Measurements from ENCODE around the gene EDN2. TPM values are rescaled to one million over a fixed set of nuclear protein-coding genes. Genes with fewer than 3 reads are reported as not detected.

Gene EDN2
- total RNA-seq, 1 experiment from 2014 or later, result not detected

DNA sequence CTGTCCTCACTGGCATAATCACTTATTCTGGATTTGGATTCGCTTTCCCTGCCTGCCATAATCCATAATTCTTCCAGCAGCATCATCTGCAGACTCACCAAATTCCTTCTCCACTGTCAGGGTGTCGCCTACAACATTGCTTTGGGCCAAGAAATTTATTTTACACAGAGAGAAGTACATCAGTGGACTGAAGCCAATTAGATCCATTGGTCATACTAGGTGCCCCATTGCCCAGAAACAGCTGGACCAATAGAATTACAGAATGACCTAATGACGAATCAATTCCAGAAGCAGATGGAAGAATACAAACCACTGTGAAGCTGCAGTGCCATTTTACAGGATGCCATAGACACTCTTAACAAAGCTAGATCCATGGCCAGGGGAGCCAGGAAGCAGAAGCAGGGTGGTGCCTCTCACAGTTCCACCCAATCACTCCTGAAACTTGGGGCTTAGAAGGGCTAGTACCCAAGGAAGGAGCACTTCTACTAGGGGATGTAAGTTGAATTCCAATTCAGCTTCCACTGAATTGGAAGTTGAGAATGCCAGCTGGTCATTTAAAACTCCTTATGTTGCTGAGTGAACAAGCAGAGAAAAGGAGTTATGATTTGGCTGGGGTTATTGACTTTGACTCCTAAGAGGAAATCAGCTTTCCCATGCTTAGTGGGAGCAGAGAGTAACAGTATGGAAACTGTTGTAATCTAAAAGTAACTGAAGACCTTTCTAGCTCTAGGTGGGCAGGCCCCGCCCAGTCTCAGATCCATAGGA, 44.0 kb downstream of the EDN2 start:
- DNase-seq (ENCODE audit: low read depth), result no peak

DNA sequence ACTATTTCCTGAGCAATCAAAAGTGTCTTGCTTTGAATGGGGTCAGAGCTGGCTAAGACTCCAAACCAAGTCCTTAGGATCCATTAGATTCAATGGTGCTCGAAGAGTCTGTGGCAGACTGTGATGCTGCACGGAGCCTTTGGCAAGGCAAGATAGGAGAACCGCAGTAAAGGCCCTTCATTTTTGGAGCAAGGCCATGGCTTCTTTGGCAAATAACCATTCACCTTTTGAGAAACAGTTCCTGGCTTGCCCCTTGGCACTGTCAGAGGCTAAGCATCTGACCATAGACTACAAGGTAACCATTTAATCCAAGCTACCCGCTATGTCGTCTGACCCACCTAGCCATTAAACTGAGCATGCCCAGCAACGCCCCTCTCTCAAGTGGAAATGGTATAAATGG, 45.2 kb downstream of the EDN2 start:
- DNase-seq (ENCODE audit: low read depth), result no peak

DNA sequence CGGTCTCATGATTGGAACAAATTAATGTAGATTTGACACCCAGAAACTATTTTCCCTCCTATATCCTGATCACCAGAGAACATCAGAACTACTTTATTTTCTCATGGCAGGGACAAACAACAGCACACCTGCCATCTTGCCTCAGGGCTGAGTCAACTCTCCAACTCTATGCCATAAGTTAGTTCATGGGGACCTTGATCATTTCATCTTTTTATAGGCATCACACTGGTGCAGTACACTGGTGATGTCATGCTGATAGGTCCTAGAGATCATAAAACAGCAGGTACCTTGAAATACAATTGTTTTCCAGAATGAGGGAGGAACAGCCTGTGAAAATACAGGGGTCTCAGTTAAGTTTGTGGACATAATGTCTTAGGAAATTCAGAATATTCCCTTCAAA, 45.8 kb downstream of the EDN2 start:
- DNase-seq (ENCODE audit: low read depth), result no peak

DNA sequence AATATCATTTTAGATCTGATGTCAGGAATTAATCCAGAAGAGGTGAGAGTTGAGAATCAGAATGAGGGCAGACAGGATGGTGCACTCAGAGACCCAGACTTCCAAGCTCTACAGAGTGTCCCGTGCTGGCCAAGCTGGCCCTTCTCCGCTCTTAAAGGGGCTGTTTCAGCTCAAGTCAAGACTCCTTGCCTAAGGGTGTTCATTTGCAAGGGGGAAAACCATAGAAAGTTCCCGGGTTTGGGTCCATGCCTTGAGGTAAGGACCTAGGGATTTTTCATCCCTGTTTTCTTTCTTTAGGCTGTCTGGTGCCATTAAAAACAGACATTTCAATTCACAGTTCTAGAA, 47.5 kb downstream of the EDN2 start:
- no peak for DNase-seq (ENCODE audit: low read depth)

DNA sequence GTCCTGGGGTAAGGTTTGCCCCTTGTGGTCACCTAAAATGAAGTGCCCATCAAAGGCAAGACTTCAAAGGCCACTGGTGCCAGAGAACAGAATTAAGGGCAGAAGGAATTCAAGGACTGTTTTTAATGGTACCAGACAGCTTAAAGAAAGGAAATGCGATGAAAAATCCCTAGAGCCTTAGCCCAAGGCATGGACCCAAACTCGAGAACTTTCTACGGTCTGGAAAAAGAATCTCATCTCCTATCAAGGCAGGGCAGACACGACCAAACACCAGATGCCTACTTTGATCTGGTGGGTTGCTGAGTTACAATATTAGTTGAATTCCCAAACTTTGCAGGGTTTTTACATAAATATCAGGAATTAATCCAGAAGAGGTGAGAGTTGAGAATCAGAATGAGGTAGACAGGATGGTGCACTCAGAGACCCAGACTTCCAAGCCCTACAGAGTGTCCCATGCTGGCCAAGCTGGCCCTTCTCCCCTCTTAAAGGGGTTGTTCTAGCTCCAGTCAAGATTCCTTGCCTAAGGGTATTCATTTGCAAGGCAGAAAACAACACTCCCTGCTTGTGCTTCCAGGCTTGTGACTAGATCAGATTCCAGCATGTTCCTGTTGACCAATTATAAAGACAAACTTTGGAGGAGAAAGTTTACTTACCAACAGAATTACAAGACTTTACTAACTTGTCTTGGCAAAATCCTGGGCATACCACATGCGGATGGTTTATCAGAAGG, 48.0 kb downstream of the EDN2 start:
- no peak for DNase-seq (ENCODE audit: low read depth)

DNA sequence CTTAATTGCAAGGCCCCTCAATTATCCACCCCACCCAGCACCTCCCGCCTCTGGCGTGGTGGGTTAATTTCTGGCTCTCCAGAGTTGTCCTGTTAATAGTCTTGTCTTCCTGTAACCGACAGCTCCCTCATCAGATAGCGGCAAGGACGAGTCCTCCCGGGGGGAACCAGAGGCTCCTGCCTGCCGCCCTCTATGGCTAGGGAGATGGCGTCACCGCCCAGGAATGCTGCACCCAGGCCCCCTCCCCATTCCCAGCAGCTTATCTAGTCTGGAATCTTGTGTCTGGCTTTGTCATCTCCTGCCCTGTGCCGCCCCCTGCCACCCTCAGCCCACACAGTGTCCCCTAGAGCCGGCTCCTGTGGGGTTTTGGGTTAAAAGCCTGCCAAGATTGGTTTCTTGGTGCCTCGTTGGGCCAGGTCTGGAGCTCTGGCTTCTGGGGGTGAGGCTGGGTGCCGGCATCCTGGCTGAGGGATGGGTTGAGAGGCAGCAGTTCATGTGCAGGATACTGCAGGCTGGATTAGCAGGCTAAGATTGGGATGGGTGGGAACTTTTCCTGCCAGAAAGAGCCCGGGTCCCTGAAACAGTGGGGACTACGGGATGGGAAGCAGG, 48.8 kb downstream of the EDN2 start:
- DNase-seq (ENCODE audit: low read depth), result peak; percentile 59

DNA sequence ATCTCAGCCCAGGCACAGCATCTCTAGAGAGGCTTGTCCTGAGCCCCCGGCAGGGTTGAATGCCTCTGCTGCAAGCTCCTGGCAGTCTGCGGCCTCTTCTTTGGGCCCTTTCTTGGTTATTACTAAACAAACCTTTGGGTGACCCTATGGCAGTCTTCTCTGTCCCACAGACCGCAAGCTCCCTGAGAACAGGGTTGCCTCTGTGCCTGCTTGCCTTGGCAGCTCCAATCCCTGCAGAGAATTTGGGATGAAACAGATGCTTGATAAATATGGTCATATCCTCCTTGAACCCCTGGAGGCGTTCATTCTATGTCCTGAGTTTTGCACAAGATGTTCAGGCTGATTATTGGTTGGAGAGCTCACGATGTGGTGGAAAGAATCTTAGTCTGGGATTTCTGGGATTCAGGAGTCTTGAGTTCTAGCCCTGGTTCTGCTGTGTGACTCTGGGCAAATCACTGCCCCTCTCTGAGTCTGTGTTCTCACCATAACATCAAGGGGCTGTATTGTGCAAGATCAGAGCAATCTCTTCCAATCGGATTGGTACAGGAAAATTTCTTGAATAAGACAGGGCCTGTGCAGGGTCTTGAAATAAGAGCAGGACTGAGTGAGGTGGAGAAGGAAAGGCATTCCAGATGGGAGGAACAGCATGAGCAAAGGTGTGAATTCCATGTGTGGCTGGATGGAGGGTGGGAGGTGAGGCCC, 49.6 kb downstream of the EDN2 start:
- peak; percentile 73 for DNase-seq (ENCODE audit: low read depth)

DNA sequence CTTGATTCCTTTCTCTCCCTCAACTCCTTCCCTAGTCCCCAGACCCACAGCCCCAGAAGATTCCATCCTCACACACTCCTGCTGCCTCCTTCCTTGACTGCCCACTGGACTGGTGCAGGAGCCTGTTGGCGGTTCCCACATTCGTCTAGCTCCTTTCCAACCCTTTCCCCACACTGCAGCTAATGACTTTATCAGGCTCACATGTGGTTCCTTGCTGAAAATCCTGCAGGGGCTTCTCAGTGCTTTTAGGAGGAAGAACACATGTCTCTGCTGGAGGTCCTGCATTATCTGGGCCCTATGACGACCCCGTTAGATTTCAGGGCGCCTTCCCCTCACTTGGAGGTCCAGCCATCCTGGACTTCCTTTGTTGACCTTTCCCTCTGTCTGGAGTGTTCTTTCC, 50.2 kb downstream of the EDN2 start:
- DNase-seq (ENCODE audit: low read depth), result no peak

DNA sequence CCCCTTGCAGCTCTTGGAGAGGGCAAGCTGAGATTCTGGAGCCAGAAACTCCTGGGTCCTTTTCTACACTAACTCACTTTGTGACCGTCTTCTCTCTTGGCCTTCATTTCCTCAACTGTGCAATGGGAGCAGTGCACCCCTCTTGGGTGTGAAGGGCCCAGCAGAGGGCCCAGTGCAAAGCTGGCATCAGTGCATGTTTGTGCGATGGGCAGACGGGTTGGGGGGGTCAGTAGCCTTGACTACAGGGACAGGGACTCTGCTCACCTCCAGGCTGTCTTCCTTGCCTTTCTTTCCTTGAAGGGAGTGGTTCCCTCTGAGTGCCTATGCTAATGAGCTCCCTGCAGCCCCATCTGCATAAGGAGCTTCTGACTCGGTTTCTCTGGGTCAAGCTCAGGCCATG, 51.0 kb downstream of the EDN2 start:
- DNase-seq (ENCODE audit: low read depth), result no peak

DNA sequence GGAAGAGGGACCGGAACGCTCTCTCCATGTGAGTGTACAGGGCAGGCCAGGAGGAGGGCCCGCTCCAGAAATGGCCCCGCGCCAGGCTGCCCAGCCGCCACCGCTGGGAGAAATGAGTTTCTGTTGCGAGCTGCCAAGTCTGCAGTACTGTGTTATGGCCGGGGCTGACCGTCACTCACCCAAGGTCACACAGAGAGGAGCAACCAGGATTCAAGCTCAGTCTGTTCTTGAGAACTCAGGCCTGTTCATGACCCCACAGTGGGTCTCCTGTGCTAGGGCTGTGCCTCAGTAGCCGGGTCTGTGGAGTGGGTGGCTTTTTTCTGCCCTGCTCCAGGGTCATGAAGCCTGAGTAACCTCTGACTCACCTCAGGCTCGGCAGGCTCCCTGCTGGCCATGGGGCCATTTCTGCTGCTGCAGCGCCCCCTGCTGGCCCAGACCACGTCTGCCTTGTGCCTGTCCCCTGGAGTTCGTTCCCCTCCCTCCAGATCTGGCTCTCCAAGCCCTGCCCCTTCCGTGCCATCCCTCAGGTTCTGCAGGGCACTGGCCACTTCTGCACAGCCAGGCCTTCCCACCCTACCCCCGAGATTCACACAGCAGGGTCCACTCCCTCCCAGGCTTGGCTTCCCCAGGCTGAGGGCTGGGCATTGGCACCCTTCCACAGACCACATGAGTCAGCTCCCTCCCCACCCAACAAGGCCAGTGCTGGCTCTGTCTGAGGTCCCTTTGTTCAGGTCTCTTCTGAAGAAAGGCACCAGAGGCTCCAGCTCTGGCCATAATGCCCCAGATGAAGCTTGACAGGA, 51.8 kb downstream of the EDN2 start:
- DNase-seq (ENCODE audit: low read depth), result peak; percentile 97

DNA sequence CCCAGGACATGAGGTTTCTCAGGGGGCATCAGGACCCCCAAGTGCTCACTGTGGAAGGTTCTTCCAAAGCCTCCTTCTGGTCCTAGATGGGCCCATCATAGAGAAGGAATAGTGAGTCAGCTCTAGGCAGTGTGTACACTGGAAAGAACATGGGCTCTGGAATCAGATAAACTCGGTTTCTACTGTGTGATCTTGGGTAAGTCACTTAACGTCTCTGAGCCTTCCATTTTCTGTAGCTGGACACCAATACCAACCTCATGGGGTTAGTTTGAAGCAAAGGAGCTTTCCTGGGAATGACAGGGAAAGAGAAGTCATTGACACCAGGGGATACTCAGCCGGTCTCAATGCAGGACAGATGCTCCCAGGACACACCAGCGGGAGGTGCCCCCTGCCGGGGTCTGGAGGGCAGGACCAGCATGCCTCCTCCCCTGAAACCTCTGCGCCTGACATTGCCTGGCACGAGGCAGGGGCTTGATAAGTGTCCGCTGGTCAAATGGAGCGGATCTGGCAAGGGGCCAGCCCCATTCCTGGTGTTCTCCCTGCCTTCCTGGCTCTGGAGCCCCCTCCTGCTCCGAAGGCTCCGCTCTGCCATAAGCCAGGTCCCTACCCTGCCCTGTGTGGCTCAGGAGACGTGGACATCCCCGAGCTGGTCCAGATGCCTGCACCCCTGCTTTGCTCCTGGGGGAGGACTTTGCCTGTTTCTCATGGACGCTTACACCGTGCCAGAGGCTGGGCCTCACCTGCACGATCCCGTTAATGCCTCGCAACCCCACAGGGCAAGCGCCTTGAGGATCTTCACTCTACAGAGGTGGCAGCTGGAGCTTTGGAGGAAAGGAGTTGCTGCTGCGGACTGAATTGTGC, 52.8 kb downstream of the EDN2 start:
- no peak for DNase-seq (ENCODE audit: low read depth)

DNA sequence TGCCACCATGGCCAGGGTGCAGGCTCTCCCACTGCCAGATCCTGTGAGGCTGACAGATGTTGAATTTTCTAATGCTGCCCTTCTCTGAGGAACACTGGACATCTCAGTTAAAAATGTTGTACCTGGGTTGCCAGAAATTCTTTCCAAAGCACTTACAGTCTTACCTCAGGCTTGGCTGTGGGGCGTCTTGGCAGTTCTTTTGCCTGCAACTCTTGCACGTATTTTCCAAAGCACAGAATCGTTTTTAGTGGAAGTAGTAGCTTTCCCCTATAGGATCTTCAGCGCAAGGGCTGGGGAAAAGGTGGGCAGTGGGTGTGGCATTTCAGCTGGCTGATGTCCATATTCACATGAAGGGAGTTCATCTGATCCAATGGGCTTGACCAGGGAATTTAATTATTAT, 53.9 kb downstream of the EDN2 start:
- DNase-seq (ENCODE audit: low read depth), result no peak

DNA sequence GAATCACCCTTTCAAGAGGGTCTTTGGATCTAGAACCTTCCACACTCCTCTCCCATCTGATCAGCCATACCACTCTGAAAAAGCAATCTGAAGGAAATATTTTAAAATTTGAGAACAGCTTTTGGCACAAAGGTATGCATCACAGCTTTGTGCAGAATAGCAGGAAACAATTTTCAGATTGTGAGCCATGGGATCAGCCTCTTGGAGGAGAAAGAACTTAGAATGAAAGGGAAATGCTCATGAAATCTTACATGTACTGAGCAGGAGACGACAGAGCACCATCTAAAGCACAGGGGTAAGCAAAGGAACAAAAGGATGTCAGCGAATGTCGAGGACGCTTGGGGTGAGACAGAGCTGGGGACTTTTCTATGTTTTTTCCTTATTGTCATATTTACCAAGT, 54.4 kb downstream of the EDN2 start:
- DNase-seq (ENCODE audit: low read depth), result no peak

DNA sequence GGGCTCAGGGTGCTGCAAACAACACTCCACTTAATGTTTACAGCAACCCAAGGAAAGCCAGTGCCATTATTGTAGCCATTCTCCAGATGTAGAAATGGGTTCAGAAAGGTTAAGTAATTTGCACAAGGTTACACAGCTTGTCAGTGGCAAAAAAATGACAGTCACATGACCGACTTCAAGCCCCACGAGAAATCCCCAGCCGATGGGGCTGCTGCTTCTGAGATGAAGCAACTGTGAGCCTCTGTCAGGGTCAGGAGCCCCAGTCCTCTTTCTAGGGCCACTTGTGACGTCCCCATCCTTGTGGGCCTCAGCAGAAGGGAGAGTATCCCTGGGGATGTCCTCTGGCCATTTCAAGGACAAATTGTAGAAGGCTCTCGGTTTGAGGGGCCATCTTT, 54.8 kb downstream of the EDN2 start:
- DNase-seq (ENCODE audit: low read depth), result no peak

Small RNA genes within 50 kb of the gene (small RNA-seq; reads per million reads assigned to genes)
- not detected for gene RNA5SP45

Other genes with a start within 250 kb of the EDN2 start
- gene SCMH1, start 242.4 kb downstream of the EDN2 start, total RNA-seq (2014; rRNA removed; shearing (Covaris generic)), result 31.8 and 39.2 TPM in 2 replicates
- gene FOXO6, start 123.2 kb downstream of the EDN2 start, total RNA-seq (2014; rRNA removed; shearing (Covaris generic)), result 0.90 and 0.97 TPM in 2 replicates

Data from HT1080 (cell line).